K562 (cell line): ENCODE data around the gene IDUA. TPM values are rescaled to one million over a fixed set of nuclear protein-coding genes. Genes with fewer than 3 reads are reported as not detected.

Experiments
- HDAC1 ChIP-seq, 2 experiments: fragments of 450-650 bp; IDR thresholded peaks; 2 replicates each; pipeline ENCODE4 v1.6.1; 2016 to 2017; ENCODE audit warnings: inconsistent platforms in 1 of 2, mild to moderate bottlenecking in 1 of 2, moderate library complexity in 1 of 2
- NFE2 ChIP-seq: IDR thresholded peaks from 2 replicates; pipeline ENCODE4 v1.6.1; 2014; ENCODE audit warnings: antibody characterized with exemption, low read depth
- PHF21A ChIP-seq: fragments of 450-650 bp; IDR thresholded peaks from 2 replicates; pipeline ENCODE4 v1.6.1; 2017; ENCODE audit warnings: low read depth, borderline replicate concordance
- PTTG1 ChIP-seq: fragments of 450-650 bp; IDR thresholded peaks from 2 replicates; pipeline ENCODE4 v1.6.1; 2016; ENCODE audit warnings: low read depth, mild to moderate bottlenecking, missing genetic modification characterization, missing compliant biosample characterization
- PYGO2 ChIP-seq: fragments of 450-650 bp; IDR thresholded peaks from 2 replicates; pipeline ENCODE4 v1.6.1; 2016; ENCODE audit warnings: mild to moderate bottlenecking, missing genetic modification characterization, moderate library complexity, missing compliant biosample characterization
- SPI1 ChIP-seq: IDR thresholded peaks from 2 replicates; pipeline ENCODE4 v1.6.1; 2011; ENCODE audit warnings: low read depth, low read length, control low read depth, borderline replicate concordance
- SREBF1 ChIP-seq: fragments of 150-350 bp; IDR thresholded peaks from 2 replicates; pipeline ENCODE4 v1.6.1; 2014; ENCODE audit warnings: antibody characterized with exemption, low read depth, low read length, borderline replicate concordance
- SRSF1 ChIP-seq: fragments of 200-400 bp; formaldehyde crosslinking; IDR thresholded peaks from 2 replicates; pipeline ENCODE4 v1.6.1; 2017; ENCODE audit warnings: mild to moderate bottlenecking, low read depth, low read length, moderate library complexity
- ZNF551 ChIP-seq: fragments of 250-450 bp; sonication (Bioruptor Pico); IDR thresholded peaks from 2 replicates; pipeline ENCODE4 v1.5.0; 2021; ENCODE audit warnings: mild to moderate bottlenecking, moderate library complexity
- polyA plus RNA-seq, 8 experiments: library from polyadenylated mRNA; depleted of rRNA in 4 of 8; stranded (reverse) in 5 of 8; unstranded in 3 of 8; fragments of >200 nt; fragmentation: Nextera tagmentation in 2 of 8; fragmentation: Illumina TruSeq in 1 of 8; extraction: Ambion mirVana in 2 of 8; extraction: Trizol in 1 of 8; gene quantifications; 2 replicates each; pipeline versions ENCODE4 v1.2.1 to v1.2.3, GENCODE V29; 2011 to 2014; ENCODE audit warnings: inconsistent platforms in 1 of 8, missing spikeins in 1 of 8
- total RNA-seq, 7 experiments: library from RNA; depleted of rRNA in 6 of 7; stranded (reverse); fragments of >200 nt in 6 of 7; fragmentation: Illumina TruSeq in 2 of 7; extraction: Trizol in 2 of 7; gene quantifications; 2 replicates each; pipeline versions ENCODE4 v1.2.1 to v1.2.3, GENCODE V29; 2011 to 2021; ENCODE audit warnings: low replicate concordance in 1 of 7
- TF ChIP-seq, protein P1 (sequence below), 3 experiments: fragments of 200-800 bp in 1 of 3; sonication (Bioruptor generic) in 1 of 3; sonication (generic) in 1 of 3; formaldehyde crosslinking in 1 of 3; IDR thresholded peaks; 2 replicates each; pipeline versions ENCODE4 v1.6.1 to v1.8.0; 2016 to 2022; ENCODE audit warnings: mild to moderate bottlenecking in 2 of 3, missing compliant biosample characterization in 2 of 3, missing genetic modification characterization in 2 of 3, missing genetic modification reagents in 1 of 3
- TF ChIP-seq, protein P2 (sequence below): fragments of 250-450 bp; sonication (Bioruptor Pico); IDR thresholded peaks from 2 replicates; pipeline ENCODE4 v1.4.0; 2020; ENCODE audit warnings: mild to moderate bottlenecking, moderate library complexity
- TF ChIP-seq, protein P3 (sequence below): fragments of 450-650 bp; IDR thresholded peaks from 2 replicates; pipeline ENCODE4 v1.6.1; 2017; ENCODE audit warnings: mild to moderate bottlenecking, moderate library complexity
- TF ChIP-seq, protein P4 (sequence below), 2 experiments: fragments of 450-650 bp in 1 of 2; IDR thresholded peaks; 2 replicates each; pipeline ENCODE4 v1.6.1; 2011 to 2017; ENCODE audit warnings: low read depth in 2 of 2, antibody characterized with exemption in 1 of 2, borderline replicate concordance in 1 of 2, low read length in 1 of 2, mild to moderate bottlenecking in 1 of 2, mixed read lengths in 1 of 2; ENCODE audit not compliant: control insufficient read depth in 1 of 2
- TF ChIP-seq, protein P5 (sequence below): fragments of 250-450 bp; sonication (Bioruptor Pico); IDR thresholded peaks from 2 replicates; pipeline ENCODE4 v1.5.0; 2020; ENCODE audit warnings: mild to moderate bottlenecking, borderline replicate concordance

IDUA gene
- total and polyA plus RNA-seq, 9 of the 15 experiments (the other 6 are each of a cell fraction or from before 2014, with no cell fraction given), result 0.04 to 16.1 (median 1.2) TPM

DNA sequence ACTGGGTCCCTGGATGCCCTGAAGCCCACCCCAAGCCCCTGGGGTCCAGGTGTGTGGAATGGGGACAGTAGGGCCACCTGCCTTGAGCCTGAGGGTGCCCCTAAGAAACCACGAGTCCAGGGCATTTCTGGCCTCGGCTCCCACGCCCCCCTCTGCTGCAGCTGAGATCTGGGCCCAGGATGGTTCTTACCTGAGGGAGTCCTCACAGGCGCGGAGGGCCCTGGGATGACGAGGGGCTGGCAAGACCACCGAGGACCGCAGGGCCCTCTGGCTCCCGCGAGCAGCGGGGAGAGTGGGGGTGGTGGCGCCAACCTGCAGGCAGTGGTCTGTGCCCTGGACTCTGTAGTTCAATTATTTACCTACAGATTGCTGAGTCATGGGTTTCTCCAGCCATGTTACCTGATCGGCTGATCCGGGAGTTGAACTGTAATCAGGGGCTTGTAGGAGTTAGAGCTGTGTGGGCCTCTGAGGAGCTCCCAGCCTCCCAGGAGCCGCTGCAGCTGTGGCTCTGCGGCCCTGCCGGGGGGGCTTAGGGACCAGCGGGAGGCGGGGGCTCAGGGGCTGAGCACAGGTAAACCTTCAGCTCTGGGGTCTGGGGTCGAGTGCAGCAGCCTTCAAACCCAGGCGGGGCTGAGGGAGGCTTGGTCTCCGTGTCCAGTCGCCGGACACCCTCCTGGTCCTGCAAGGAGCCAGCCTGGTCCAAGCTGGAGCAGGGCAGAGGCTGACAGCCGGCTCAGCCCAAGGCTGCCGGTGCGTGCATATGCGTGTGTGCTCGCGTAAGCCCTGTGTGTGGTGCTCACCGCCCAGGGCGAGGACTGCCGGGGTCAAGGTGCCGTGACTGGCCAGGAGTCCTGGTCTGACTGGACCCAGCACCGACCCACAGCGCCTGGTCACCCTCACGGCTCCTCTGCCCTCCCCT is 6.5 kb downstream of the IDUA start, which contains the start of gene SLC26A1 (continued):
- TF ChIP-seq, protein P1, sequence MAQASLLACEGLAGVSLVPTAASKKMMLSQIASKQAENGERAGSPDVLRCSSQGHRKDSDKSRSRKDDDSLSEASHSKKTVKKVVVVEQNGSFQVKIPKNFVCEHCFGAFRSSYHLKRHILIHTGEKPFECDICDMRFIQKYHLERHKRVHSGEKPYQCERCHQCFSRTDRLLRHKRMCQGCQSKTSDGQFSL (CRISPR knock-in tag; IDR thresholded peaks at IDR 0.05), result 0 out of 2 replicates have a peak, but pooled peaks have one; percentile 47
- TF ChIP-seq, protein P1 (tag; IDR thresholded peaks at IDR 0.05), result no peak
- TF ChIP-seq, protein P2, sequence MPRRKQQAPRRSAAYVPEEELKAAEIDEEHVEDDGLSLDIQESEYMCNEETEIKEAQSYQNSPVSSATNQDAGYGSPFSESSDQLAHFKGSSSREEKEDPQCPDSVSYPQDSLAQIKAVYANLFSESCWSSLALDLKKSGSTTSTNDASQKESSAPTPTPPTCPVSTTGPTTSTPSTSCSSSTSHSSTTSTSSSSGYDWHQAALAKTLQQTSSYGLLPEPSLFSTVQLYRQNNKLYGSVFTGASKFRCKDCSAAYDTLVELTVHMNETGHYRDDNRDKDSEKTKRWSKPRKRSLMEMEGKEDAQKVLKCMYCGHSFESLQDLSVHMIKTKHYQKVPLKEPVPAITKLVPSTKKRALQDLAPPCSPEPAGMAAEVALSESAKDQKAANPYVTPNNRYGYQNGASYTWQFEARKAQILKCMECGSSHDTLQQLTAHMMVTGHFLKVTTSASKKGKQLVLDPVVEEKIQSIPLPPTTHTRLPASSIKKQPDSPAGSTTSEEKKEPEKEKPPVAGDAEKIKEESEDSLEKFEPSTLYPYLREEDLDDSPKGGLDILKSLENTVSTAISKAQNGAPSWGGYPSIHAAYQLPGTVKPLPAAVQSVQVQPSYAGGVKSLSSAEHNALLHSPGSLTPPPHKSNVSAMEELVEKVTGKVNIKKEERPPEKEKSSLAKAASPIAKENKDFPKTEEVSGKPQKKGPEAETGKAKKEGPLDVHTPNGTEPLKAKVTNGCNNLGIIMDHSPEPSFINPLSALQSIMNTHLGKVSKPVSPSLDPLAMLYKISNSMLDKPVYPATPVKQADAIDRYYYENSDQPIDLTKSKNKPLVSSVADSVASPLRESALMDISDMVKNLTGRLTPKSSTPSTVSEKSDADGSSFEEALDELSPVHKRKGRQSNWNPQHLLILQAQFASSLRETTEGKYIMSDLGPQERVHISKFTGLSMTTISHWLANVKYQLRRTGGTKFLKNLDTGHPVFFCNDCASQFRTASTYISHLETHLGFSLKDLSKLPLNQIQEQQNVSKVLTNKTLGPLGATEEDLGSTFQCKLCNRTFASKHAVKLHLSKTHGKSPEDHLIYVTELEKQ, result no peak
- TF ChIP-seq, protein P3, sequence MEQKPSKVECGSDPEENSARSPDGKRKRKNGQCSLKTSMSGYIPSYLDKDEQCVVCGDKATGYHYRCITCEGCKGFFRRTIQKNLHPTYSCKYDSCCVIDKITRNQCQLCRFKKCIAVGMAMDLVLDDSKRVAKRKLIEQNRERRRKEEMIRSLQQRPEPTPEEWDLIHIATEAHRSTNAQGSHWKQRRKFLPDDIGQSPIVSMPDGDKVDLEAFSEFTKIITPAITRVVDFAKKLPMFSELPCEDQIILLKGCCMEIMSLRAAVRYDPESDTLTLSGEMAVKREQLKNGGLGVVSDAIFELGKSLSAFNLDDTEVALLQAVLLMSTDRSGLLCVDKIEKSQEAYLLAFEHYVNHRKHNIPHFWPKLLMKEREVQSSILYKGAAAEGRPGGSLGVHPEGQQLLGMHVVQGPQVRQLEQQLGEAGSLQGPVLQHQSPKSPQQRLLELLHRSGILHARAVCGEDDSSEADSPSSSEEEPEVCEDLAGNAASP, result no peak
- TF ChIP-seq ZNF551 (CRISPR knock-in tag) (no peak), HDAC1 (IDR thresholded peaks at IDR 0.05) (no peak), SRSF1 (no peak), SPI1 (no peak), PYGO2 (tag) (no peak), PTTG1 (tag) (no peak), NFE2 (peak; percentile 93), SREBF1 (no peak), PHF21A (no peak)
- TF ChIP-seq, protein P4, sequence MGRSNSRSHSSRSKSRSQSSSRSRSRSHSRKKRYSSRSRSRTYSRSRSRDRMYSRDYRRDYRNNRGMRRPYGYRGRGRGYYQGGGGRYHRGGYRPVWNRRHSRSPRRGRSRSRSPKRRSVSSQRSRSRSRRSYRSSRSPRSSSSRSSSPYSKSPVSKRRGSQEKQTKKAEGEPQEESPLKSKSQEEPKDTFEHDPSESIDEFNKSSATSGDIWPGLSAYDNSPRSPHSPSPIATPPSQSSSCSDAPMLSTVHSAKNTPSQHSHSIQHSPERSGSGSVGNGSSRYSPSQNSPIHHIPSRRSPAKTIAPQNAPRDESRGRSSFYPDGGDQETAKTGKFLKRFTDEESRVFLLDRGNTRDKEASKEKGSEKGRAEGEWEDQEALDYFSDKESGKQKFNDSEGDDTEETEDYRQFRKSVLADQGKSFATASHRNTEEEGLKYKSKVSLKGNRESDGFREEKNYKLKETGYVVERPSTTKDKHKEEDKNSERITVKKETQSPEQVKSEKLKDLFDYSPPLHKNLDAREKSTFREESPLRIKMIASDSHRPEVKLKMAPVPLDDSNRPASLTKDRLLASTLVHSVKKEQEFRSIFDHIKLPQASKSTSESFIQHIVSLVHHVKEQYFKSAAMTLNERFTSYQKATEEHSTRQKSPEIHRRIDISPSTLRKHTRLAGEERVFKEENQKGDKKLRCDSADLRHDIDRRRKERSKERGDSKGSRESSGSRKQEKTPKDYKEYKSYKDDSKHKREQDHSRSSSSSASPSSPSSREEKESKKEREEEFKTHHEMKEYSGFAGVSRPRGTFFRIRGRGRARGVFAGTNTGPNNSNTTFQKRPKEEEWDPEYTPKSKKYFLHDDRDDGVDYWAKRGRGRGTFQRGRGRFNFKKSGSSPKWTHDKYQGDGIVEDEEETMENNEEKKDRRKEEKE (IDR thresholded peaks at IDR 0.05; ENCODE audit: borderline replicate concordance in 1 of 2, control insufficient read depth in 1 of 2, low read depth in 2 of 2, low read length in 1 of 2), result no peak
- TF ChIP-seq, protein P5, sequence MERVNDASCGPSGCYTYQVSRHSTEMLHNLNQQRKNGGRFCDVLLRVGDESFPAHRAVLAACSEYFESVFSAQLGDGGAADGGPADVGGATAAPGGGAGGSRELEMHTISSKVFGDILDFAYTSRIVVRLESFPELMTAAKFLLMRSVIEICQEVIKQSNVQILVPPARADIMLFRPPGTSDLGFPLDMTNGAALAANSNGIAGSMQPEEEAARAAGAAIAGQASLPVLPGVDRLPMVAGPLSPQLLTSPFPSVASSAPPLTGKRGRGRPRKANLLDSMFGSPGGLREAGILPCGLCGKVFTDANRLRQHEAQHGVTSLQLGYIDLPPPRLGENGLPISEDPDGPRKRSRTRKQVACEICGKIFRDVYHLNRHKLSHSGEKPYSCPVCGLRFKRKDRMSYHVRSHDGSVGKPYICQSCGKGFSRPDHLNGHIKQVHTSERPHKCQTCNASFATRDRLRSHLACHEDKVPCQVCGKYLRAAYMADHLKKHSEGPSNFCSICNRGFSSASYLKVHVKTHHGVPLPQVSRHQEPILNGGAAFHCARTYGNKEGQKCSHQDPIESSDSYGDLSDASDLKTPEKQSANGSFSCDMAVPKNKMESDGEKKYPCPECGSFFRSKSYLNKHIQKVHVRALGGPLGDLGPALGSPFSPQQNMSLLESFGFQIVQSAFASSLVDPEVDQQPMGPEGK (CRISPR knock-in tag), result no peak
